ENCODE measurements around the gene GRK4. TPM values are rescaled to one million over a fixed set of nuclear protein-coding genes. Genes with fewer than 3 reads are reported as not detected.
A peak's percentile ranks its signal among the peaks of the same experiment; 100 is the strongest.
"Not testable (repeated sequence)": the region's sequence is repeated elsewhere in the genome, so short reads cannot be mapped to it uniquely, and the experiment has no call there.

GRK4 gene
- total RNA-seq, 2 experiments from 2014 or later = 2.4 to 3.4 TPM

- Mint-ChIP-seq H3K27ac (no peak overlapping the region), H3K4me1 (peaks cover 5% of the 10 kb centered on the region), H3K4me3 (no peak overlapping the region), H3K27me3 (no peaks in the 10 kb centered on the region), H3K9me3 (no peaks in the 10 kb centered on the region), H3K36me3 (peaks cover 28% of the 10 kb centered on the region)
- POLR2A ChIA-PET = no interaction called here
- no peak for ATAC-seq (ENCODE audit: low read depth)
- no peak for DNase-seq
These were observed 13.6 kb upstream of the GRK4 start for GRCh38 chr4:2949782-2950125.

DNA sequence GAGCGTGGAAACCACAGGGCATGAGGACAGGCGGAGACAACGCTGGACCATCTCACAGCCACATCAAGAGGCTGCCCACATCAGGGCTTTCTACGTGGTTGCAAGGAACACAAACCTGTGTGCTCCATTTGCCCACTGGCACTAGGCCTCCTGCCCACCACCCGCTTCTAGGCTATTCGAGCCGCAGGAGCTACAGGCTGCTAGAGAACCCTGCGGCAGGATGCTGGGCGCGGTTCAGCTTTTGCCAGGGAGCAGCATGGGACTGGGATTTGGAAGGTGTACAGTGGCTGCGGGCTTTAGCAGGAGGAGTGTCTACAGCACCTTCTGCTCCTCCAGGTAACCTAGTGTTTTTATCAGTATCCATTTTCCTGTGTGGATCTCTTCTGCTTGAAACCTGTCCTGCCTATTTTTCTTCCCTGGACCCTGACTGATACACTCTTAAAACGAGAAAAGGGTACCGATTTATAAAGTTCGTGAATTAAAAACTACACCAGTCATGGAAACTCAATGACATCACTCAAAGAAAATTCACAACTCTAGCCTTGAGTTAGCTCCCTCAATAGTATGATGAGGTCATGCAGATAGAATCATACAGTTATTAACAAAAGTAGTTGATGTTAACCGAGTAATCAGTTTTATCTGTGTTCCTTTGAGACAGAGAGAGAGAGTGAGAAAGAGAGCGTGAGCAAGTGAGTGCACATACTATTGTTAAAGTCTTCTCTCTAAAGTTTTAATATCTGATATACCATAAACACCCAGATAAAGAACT, 13.0 kb upstream of the GRK4 start:
- Mint-ChIP-seq H3K4me1 (peaks cover 6% of the 10 kb centered on the region), H3K9me3 (no peaks in the 10 kb centered on the region), H3K27me3 (no peaks in the 10 kb centered on the region), H3K4me3 (no peak overlapping the region), H3K27ac (no peak overlapping the region), H3K36me3 (peaks cover 24% of the 10 kb centered on the region)
- DNase-seq (no peak), ATAC-seq (ENCODE audit: low read depth) (no peak)
- POLR2A ChIA-PET = no interaction called here

GRCh38 chr4:2953496-2953895, 9.9 kb upstream of the GRK4 start:
- ATAC-seq (ENCODE audit: low read depth) = no peak

DNA sequence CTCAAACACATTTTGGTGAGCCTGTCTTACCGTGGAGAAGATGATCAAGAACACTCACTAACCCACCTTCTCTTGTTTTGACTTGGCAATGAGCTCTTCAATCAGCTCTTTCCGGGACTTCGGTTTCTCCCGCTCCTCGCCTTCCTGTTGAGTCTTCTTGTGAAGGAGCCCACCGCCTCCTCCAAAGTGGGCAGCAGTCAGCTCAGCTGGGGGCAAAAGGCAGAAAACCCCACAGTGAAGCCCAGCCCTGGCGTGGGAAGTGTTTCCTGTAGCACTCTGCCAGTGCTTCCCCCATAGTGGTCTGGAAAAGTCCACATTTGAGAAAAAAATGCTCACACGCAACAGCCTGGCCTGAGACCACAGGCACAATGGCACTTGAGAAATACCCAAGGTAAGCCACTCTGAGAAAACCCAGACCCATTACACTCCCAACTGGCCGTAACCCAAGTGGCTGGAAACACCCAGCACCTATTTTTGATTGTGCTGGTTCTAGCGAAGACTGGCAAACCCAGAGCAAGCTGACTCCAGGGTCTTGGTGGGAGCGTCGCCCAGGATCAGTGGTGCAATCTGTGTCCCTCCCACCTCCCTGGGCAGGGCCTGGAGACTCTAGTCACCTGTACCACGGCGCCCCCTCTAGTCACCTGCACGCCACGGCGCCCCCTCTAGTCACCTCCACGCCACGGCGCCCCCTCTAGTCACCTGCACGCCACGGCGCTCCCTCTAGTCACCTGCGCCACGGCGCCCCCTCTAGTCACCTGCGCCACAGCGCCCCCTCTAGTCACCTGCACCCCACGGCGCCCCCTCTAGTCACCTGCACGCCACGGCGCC, 8.8 kb upstream of the GRK4 start:
- Mint-ChIP-seq H3K27me3 (no peaks in the 10 kb centered on the region), H3K27ac (peak overlapping the region; percentile 79), H3K36me3 (peaks cover 27% of the 10 kb centered on the region), H3K4me3 (peak overlapping the region; percentile 45), H3K4me1 (peaks cover 28% of the 10 kb centered on the region), H3K9me3 (no peaks in the 10 kb centered on the region)
- DNase-seq = no peak
- ATAC-seq (ENCODE audit: low read depth) = peak; percentile 66
- POLR2A ChIA-PET = interaction anchor here (0.6 to 1.8 kb wide), 5 partner anchors 19 to 308 kb away, joined by 3 to 6 read pairs (median 3); no protein-coding TSS in a partner anchor

More at GRCh38 chr4:2953496-2953895, 9.9 kb upstream of the GRK4 start:
- H3K4me3 Mint-ChIP-seq = no peak overlapping the region
- no peak for DNase-seq
- peak overlapping the region; percentile 22 for H3K27ac Mint-ChIP-seq
- no peaks in the 10 kb centered on the region for H3K9me3 Mint-ChIP-seq
- POLR2A ChIA-PET = interaction anchor here (1.0 to 1.8 kb wide), 3 partner anchors 18 to 190 kb away, joined by 3 to 6 read pairs (median 4); no protein-coding TSS in a partner anchor
- H3K4me1 Mint-ChIP-seq = peaks cover 21% of the 10 kb centered on the region
- H3K27me3 Mint-ChIP-seq = no peaks in the 10 kb centered on the region
- H3K36me3 Mint-ChIP-seq = peaks cover 26% of the 10 kb centered on the region

GRCh38 chr4:2955186-2956044, 8.0 kb upstream of the GRK4 start:
- not testable (repeated sequence) for ATAC-seq (ENCODE audit: low read depth); H3K4me3 Mint-ChIP-seq; DNase-seq; H3K27me3 Mint-ChIP-seq; H3K9me3 Mint-ChIP-seq
- H3K36me3 Mint-ChIP-seq = peaks cover 25% of the 10 kb centered on the region
- peaks cover 35% of the 10 kb centered on the region for H3K4me1 Mint-ChIP-seq
- H3K27ac Mint-ChIP-seq = peak overlapping the region; percentile 38
- POLR2A ChIA-PET = interaction anchor here (0.9 kb wide), 1 partner anchor 41 kb away, joined by 4 read pairs; no protein-coding TSS in a partner anchor

DNA sequence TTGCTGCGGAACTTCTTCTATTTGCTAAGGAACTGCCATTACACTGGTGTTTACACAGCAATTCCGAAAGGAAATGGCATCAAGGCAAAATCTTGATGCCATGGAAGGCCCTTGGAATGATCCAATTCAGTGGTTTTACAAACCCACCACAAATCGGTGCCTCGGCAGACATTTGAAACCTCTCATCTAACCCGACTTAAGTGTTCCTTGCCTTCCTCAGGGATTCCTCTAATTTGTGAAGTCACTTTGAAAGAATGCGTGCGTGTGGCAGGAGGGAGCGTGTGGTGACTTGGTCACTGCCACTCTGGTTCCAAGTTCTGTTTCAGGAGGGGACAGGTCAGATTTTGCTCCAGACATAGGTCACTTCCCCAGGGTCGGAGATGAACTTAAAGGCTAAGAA, 4.9 kb upstream of the GRK4 start:
- Mint-ChIP-seq H3K4me3 (no peak overlapping the region), H3K9me3 (no peaks in the 10 kb centered on the region), H3K4me1 (peaks cover 46% of the 10 kb centered on the region), H3K27ac (no peak overlapping the region), H3K36me3 (peaks cover 14% of the 10 kb centered on the region), H3K27me3 (no peaks in the 10 kb centered on the region)
- DNase-seq = no peak
- POLR2A ChIA-PET = no interaction called here
- ATAC-seq (ENCODE audit: low read depth) = no peak

- POLR2A ChIA-PET = interaction anchor here (0.7 kb wide), 1 partner anchor 15 kb away, joined by 3 read pairs; no protein-coding TSS in a partner anchor
- not testable (repeated sequence) for DNase-seq; H3K27me3 Mint-ChIP-seq; ATAC-seq (ENCODE audit: low read depth); H3K27ac Mint-ChIP-seq; H3K4me3 Mint-ChIP-seq; H3K9me3 Mint-ChIP-seq
- peaks cover 14% of the 10 kb centered on the region for H3K36me3 Mint-ChIP-seq
- peaks cover 44% of the 10 kb centered on the region for H3K4me1 Mint-ChIP-seq
These were observed 2.9 kb upstream of the GRK4 start for GRCh38 chr4:2960450-2960849.

- ATAC-seq (ENCODE audit: low read depth) (no peak), DNase-seq (peak; percentile 53)
- Mint-ChIP-seq H3K27me3 (peaks cover 3% of the 10 kb centered on the region), H3K36me3 (peaks cover 14% of the 10 kb centered on the region), H3K27ac (peak overlapping the region; percentile 79), H3K9me3 (no peaks in the 10 kb centered on the region), H3K4me1 (peaks cover 38% of the 10 kb centered on the region), H3K4me3 (peak overlapping the region; percentile 87)
- POLR2A ChIA-PET = interaction anchor here (1.8 to 3.1 kb wide), 2 partner anchors 26 to 80 kb away, joined by 4 to 10 read pairs; no protein-coding TSS in a partner anchor
These were observed 2.0 kb upstream of the GRK4 start for GRCh38 chr4:2961421-2961810.

DNA sequence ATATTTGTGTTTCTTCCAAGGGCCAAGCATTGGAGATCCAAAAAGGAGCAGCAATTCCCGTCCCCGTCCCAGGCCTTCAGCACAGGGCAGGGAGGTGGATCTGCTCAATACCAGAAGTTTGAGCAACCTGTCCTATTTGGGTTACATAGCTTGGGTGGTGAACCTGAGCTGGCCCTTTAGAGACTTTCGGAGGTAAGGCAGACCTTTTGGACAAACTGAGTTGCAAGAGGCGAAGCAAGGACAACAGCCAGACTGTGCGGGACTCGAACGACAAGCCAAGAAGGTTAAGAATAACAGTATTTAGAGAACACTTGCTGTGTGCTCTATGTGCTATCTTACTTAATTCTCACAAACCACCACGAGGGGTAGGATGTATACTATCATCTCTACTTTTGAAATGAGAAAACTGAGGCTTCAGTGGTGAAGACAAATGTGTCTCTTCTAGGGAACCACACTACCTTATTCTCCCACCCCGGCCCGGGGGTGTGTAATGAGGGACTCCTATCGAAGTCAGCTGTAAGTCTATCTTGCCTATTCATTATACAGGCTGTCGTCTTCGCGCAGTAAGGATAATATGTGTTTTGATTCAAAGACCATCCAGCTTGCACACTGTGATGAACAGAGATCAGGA, 1.4 kb upstream of the GRK4 start:
- peak overlapping the region; percentile 79 for H3K27ac Mint-ChIP-seq
- peaks cover 36% of the 10 kb centered on the region for H3K4me1 Mint-ChIP-seq
- peak overlapping the region; percentile 87 for H3K4me3 Mint-ChIP-seq
- DNase-seq (peak; percentile 55), ATAC-seq (ENCODE audit: low read depth) (peak; percentile 28)
- POLR2A ChIA-PET = interaction anchor here (0.6 to 3.1 kb wide), 10 partner anchors 18 to 549 kb away, joined by 3 to 10 read pairs (median 4); partner anchors contain the start of genes HTT and TNIP2
- H3K27me3 Mint-ChIP-seq = peaks cover 3% of the 10 kb centered on the region
- peaks cover 11% of the 10 kb centered on the region for H3K36me3 Mint-ChIP-seq
- H3K9me3 Mint-ChIP-seq = no peaks in the 10 kb centered on the region

DNA sequence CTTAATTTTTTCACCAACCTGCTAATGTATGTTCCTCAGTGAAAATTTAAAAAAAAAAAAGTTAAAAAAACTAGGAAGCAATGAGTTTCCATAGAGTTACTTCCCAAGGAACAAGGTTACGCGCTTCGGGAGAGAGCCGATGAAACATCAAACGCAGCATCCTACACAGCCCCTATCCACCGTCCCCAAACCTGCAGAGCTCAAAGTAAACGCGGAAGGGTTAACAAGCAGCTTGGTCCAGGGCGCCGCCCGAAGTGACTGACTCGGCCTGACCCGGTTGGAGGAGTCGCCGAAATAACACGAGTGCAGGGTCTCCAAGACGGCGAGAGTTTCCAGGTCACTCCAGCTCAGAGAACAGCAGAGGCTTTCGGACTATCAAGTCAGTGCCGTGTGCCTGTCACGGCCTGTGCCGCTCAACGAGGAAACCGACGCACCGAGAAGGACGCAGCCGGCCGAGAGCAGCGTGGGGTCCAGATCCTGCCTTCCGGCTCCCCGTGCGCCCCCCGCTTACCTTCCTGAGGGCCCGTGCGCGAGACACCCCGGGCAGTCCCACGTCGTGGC, 677 bp upstream of the GRK4 start:
- POLR2A ChIA-PET = interaction anchor here (0.7 to 3.1 kb wide), 15 partner anchors 16 to 550 kb away, joined by 3 to 10 read pairs (median 4); partner anchors contain the start of genes HTT and TNIP2
- Mint-ChIP-seq H3K36me3 (peaks cover 5% of the 10 kb centered on the region), H3K27ac (peak overlapping the region; percentile 79), H3K4me3 (peak overlapping the region; percentile 87), H3K27me3 (peaks cover 3% of the 10 kb centered on the region), H3K4me1 (peaks cover 32% of the 10 kb centered on the region), H3K9me3 (no peaks in the 10 kb centered on the region)
- ATAC-seq (ENCODE audit: low read depth) (peak; percentile 40), DNase-seq (no peak)

- Mint-ChIP-seq H3K27me3 (peaks cover 3% of the 10 kb centered on the region), H3K36me3 (peaks cover 4% of the 10 kb centered on the region), H3K27ac (peak overlapping the region; percentile 54), H3K4me3 (peak overlapping the region; percentile 87), H3K9me3 (no peaks in the 10 kb centered on the region), H3K4me1 (peaks cover 25% of the 10 kb centered on the region)
- ATAC-seq (ENCODE audit: low read depth) (peak; percentile 29), DNase-seq (no peak)
- POLR2A ChIA-PET = interaction anchor here (0.7 to 3.1 kb wide), 12 partner anchors 9 to 428 kb away, joined by 3 to 10 read pairs (median 4); partner anchors contain the start of gene TNIP2
These were observed 648 bp downstream of the GRK4 start for GRCh38 chr4:2963966-2964471.

Data from activated naive CD8-positive, alpha-beta T cell treated with anti-CD3 and anti-CD28 coated beads, Interleukin-2, amount 10 ng/mL, durations not matched to agents 7 days and 5 days (primary cell).